NB4 (cell line): ENCODE results near the gene DEAF1.

Experiments
- DNase-seq: peaks from one replicate; pipeline ENCODE4 v3.0.0; 2010; ENCODE audit warnings: low read depth
- H3K4me3 ChIP-seq: one replicate; pipeline ENCODE4 v1.5.1; 2011; ENCODE audit warnings: mild to moderate bottlenecking, low read depth, low read length, moderate library complexity
- MYC ChIP-seq: IDR thresholded peaks from 2 replicates; pipeline ENCODE4 v1.6.1; 2011; ENCODE audit warnings: low read depth, low read length
- POLR2A ChIP-seq: IDR thresholded peaks from 2 replicates; pipeline ENCODE4 v1.6.1; 2011; ENCODE audit warnings: mild to moderate bottlenecking; ENCODE audit not compliant: insufficient read length; ENCODE audit errors: extremely low read depth
- TF ChIP-seq, protein P1 (sequence below): IDR thresholded peaks from one replicate; pipeline ENCODE4 v1.5.1; 2012; ENCODE audit warnings: low read depth, low read length
- TF ChIP-seq, protein P2 (sequence below): IDR thresholded peaks from 2 replicates; pipeline ENCODE4 v1.6.1; 2011; ENCODE audit warnings: low read depth, low read length

Gene DEAF1

DNA sequence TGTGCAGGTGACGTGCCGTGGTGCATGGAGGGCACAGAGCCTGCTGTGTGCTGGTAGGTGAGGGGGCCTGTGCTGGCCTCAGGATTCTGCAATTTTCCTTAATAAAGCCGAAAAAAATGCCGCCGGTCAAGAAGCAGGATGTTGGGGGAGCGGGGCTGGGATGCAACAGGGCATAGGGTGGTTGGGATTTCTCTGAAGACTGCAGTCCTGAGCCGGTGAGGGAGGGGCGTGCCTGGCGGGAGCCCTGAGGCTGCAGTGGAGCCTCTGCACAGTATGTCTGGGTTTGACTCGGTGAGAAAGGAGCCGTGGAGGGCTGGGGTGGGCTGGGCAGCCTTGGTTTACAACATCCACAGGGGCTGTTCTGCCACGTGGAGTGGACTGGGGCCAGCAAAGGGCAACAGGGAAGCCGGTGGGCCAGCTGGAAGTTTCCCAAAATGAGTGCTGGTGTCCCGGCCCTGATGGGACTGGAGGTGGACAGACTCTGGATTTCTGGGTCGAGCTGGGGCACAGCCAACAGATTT, 71.6 kb downstream of the DEAF1 start:
- no peak for DNase-seq
- TF ChIP-seq, protein P1, sequence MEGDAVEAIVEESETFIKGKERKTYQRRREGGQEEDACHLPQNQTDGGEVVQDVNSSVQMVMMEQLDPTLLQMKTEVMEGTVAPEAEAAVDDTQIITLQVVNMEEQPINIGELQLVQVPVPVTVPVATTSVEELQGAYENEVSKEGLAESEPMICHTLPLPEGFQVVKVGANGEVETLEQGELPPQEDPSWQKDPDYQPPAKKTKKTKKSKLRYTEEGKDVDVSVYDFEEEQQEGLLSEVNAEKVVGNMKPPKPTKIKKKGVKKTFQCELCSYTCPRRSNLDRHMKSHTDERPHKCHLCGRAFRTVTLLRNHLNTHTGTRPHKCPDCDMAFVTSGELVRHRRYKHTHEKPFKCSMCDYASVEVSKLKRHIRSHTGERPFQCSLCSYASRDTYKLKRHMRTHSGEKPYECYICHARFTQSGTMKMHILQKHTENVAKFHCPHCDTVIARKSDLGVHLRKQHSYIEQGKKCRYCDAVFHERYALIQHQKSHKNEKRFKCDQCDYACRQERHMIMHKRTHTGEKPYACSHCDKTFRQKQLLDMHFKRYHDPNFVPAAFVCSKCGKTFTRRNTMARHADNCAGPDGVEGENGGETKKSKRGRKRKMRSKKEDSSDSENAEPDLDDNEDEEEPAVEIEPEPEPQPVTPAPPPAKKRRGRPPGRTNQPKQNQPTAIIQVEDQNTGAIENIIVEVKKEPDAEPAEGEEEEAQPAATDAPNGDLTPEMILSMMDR, result no peak
- TF ChIP-seq, protein P2, sequence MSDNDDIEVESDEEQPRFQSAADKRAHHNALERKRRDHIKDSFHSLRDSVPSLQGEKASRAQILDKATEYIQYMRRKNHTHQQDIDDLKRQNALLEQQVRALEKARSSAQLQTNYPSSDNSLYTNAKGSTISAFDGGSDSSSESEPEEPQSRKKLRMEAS, result no peak
- no peak for TF ChIP-seq POLR2A
- no peak for TF ChIP-seq MYC
- no peak overlapping the region for H3K4me3 ChIP-seq

DNA sequence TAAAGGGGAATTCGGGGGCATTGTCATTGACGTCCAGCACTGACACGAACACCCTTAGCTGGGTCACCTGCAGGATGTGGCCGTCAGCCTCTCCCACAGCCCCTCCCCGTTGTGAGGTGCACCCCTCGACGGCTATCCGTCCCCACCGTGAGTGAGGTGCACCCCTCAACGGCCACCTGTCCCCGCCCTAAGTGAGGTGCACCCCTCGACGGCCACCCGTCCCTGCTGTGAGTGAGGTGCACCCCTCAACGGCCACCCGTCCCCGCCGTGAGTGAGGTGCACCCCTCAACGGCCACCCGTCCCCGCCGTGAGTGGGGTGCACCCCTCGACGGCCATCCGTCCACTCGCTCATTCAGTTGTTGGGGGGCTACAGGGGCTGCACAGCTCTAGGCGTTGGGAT, 73.2 kb downstream of the DEAF1 start:
- TF ChIP-seq, protein P2, result no peak
- TF ChIP-seq, protein P1, result no peak
- TF ChIP-seq MYC (no peak), POLR2A (no peak)
- no peak for DNase-seq
- H3K4me3 ChIP-seq, result no peak overlapping the region

DNA sequence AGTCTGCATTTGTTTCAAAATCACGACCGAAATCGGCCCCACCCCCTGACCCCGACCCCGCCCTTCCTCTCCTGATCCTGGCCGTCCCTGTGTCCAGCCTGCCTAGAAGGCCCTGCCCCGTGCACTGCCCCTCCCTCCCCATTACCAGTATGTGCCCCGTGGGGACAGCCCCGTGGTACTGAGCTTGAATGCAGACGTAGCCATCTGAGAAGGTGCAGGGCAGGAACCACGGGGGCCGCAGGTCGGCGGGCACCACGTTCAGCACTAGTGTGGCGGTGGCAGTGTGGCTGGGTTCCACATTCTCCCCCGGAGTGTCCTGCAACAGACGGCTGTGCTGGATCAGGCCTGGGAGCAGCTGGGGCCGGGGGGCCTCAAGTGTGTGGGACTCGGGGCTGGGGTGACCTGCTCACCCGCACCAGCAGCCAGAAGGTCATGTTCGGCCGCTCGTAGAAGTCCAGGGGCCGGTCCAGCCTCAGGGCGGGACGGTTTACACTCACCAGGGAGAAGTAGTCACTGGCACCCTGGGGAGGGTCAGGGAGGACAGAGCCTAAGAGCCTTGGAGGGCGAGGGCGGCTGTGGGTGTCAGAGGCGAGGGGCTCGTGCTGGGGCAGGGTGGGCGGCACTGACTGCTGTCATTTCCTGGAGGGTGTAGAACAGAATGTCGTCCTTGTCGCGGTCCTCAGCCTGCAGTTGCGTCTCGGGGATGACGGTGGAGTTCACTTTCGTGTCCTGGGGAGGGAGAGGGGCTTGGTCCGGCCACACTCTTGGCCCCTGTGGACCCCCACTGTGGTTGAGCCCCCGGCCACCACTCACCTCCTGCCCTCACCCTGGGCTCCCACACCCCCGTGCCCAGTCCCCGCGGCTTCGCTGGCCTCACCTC, 73.8 kb downstream of the DEAF1 start:
- no peak for DNase-seq
- TF ChIP-seq MYC, result no peak
- TF ChIP-seq POLR2A, result no peak
- TF ChIP-seq, protein P1, result no peak
- TF ChIP-seq, protein P2, result no peak
- H3K4me3 ChIP-seq, result no peak overlapping the region

DNA sequence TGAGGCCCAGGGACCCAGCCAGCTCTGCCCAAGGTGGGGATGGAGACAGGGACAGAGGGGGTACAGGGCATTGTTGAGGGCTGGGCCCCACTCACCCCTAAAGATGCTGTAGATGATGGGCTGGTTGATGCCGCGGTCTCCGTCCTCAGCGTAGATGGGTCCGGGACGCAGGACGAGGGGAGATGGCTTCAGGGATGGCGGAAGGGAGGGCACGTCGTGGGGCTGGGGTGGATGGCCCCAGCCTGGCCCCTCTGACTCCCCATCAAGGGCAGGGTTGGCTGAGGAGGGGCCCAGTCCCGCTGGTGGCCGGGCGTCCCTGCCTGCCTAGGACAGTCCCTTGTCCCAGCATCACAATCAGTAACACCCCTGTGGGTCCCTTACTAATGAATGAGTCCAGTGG, 74.8 kb downstream of the DEAF1 start:
- H3K4me3 ChIP-seq, result no peak overlapping the region
- TF ChIP-seq, protein P2, result no peak
- TF ChIP-seq, protein P1, result no peak
- TF ChIP-seq POLR2A (no peak), MYC (no peak)
- DNase-seq, result no peak

DNA sequence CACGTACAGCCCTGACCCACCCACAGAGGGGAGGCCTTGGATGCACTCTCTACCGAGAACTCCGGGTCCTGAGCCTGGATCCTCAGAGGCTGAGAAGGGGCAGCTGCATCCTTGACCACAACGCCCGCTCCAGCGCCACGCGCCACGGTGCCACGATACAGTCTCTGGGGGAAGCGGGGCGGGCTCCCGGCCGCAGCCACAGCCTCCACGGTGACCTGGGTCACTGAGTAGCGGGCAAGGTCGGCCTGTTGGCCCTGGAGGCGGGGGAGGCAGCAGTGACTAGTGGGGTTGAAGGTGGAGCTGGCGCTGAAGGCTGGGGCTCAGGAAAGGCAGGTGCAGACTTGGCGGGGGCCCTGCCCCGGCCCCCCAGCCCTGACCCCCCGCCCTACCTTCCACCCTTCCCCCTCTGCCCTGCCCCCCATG, 75.4 kb downstream of the DEAF1 start:
- no peak for DNase-seq

More for the DNA sequence above, 75.4 kb downstream of the DEAF1 start:
- TF ChIP-seq POLR2A (no peak), MYC (no peak)
- TF ChIP-seq, protein P2, result no peak
- TF ChIP-seq, protein P1, result no peak
- no peak overlapping the region for H3K4me3 ChIP-seq
